GM21717 (cell line): ENCODE results near the gene PCGF2.
"Not testable (repeated sequence)": the region's sequence is repeated elsewhere in the genome, so short reads cannot be mapped to it uniquely, and the experiment has no call there.

Source experiments
- ATAC-seq: cut with Tn5 transposase; IDR thresholded peaks from one replicate; pipeline ENCODE4 v1.9.1; 2021; ENCODE audit warnings: mild to moderate bottlenecking, moderate library complexity; ENCODE audit not compliant: unreplicated experiment

PCGF2 gene

GRCh38 chr17:38738007-38738662 lies 10.0 kb downstream of the PCGF2 start:
- no peak for ATAC-seq

- ATAC-seq = no peak
Measured at GRCh38 chr17:38735161-38735997, 12.8 kb downstream of the PCGF2 start.

DNA sequence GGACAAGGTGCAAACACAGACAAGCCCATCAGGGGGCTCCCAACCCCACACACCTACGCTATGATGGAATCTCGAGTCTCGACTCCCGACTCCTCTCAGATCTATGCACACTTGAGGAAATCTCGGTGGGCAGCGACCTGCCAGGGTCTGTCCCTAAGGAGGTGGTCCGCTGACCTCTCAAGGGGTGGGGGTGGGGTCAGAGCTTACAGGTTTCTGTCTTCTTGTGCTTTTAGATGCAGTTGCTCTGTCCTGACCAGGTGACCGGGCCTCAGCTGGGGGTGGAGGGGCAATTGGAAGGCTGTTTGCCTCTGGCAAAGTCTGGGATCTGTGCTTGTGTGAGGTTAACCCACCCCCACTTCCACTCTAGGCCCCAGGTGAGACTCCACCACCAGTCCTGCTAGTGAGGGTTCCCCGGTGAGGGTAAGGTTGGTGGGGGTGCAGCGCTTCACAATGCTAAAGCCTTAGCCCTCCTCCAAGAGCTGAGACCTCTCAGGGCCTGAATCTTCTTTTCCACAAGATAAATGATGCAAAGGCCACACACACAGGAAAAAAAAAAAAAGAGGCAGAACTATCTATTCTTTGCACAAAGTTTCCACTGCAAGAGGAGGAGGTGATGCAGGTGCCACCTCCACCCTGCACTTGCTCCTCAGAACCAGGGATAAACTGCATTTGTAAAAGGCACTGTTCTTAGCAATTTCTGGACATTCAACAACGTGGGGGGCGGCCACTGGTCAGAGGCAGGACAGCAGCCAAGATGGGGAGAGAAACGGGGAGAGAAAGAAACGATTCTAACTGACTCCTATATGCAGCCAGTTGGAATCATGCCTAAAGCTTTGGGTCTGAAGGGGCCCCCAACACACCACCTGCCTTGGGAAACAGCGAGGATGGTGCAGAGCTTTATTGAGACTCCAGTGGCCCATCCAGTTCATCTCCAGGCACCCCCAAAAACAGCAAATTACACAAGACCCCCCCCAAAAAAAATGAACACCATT lies 13.9 kb downstream of the PCGF2 start:
- ATAC-seq = no peak

DNA sequence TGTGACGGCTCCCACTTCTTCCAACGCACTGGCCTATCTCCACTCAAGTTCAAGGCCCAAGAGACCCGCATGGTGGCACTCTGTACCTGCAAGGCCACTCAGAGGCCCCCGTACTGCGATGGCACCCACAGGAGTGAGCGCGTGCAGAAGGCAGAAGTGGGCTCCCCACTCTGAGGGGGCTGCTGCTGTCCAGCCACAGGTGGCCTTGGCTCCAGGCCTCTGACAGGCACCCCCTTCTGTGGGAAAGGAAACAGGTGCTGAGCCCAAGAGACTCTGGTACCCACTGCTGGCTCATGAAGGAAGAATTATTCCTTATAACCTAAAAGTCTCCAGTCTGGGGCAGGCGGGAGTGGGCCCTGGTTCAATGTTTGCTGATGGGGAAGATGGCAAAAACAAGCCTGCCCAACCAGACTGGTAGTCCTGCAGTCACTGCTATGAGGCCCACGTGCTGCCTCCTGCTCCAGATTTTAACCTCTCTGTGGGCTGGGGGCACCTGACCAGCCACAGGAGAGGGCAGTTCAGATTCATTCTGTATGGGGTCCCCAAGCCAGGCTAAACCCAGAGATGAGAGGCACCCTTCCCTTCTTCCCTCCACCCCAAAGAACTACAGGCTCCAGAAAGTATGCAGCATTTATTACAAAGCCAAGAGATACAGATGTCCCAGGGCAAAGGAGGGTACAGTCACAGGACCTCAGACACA lies 14.7 kb downstream of the PCGF2 start:
- no peak for ATAC-seq

DNA sequence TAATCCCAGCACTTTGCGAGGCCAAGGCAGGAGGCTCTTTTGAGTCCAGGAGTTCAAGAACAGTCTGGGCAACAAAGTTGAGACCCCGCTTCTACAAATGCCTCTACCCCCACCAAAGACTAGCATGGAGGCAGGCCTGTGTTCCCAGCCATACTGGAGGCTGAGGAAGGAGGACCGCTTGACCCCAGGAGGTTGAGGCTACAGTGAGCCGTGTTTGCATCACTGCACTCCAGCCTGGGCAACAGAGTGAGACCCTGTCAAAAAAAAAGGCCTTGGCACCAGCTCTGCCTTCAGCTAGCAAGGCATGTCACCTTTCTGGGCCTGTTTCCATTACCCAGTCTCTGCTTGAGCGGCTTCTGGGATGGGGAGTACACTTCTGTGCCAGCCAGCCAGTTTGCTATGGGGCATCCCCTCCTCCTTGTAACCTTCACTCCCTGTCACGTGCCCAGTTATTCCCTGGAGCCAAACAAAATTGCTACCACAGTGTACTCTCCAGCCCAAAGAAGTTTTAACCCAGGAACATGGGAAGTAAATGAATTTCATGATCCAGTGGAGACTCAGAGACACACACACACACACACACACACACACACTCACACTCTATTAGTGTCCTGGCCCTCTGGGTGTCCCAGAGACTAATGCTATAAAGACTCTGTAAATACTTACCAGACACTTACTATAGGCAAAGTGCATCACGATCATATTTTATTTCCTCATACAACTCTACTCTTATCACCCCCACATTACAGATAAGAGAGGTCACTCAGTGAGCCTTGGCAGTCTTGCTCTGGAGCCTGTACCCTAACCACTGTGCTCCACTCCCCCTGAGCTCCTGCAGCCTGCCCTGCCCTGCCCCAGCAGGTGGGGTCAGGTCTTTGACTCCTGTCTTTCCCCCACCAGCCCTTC lies 15.5 kb downstream of the PCGF2 start:
- no peak for ATAC-seq

DNA sequence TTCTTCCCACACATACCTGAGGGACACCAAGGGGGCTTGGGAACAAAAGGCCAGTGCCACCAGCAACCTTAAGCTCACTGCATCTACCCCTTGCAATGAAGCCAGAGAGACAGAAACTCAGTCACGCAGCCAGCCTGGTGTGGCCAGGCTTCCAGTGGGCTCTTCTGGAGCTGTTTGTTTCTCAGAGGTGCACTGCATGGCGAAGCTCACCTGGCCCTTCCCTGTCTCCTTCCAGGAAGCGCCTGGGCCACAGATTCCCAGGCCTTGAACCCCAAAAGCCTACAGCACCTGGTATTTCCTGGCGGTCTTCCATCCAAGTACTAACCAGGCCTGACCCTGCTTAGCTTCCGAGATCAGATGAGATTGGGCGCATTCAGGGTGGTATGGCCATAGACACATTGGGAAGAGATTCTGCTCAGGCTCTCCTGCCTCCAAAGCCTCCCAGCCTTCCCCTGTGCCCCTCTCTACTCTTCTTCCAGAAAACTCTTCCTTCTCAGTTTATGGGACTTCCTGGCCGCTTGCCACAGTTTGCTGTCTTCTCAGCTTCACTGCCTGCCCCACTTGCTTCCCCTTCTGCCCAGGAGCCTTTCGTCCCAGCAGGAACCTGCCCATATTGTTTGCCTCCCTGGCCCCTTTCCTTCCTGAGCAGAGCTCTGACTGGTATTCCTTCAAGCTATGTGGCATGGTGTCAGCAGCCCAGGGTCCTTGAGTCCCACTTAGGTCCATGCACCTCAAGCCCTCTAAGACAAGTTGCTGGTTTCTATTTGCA lies 16.4 kb downstream of the PCGF2 start:
- no peak for ATAC-seq

DNA sequence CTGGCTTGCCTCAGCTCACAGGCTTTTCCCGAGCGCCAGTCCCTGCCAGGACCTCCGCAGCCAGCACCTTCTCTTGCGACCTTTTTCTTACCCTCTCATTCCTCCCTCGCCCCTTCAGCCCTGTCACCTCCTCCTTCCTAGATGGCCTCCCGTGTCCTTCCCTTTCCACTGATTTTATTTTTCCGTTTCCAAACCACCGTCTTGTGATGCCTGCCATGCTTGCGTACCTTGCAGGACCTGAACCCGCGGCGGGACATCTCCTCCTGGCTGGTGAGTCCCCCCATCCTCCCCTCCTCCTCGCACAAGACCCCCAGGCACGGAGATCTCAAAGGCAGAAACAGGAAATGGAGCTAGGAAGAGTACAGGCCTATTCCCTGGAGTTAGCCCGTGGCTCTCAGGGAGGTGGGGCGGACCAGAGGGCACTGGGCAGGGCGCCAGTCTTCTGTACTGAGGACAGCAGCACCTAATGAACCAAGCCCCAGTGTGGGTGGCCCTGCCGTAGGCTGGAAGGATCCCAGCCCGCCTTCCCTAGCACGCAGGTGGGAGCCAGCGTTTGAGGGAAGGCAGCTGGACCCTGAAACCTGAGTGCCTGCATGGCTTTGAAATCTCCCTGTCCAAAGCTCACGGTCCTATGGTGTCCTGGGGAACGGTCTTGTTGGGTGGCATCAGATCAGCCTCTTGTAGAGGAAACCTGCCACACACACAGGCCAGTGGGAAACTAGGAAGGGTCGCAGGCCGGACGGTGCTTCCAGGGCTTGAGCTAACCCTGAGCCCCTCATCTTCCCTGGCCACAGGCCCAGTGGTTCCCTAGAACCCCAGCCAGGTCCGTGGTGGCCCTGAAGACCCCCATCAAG lies 17.4 kb downstream of the PCGF2 start:
- ATAC-seq = no peak

DNA sequence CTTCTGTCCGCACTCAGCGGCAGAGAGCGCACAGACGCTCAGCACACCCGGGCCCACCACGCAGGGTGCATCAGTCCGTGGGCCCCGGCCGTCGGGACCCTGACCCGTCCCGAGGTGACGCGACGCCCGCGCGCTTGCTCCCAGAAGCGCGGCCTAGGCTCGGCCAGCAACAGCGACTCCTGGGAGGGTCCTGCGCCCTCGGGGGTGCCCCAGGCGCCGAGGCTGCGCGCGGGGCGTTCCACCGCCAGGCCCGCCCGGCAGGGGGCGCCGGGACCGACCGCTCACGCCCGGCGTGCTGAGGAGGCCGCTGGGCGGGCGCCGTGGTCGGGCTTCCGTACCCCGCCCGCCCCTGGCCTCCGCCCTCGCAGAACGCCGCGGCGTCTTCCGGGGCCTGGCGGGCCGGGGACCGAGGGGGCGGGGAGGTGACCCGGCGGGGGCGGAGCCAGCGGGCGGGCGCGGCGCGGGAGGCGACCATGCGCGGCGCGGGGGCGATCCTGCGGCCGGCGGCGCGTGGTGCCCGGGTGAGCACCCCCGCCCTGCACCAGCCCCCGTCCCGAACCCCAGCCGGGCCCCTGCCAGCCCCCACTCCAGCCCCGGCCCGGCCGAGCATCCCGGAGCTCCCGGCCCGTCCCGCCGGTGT lies 18.1 kb downstream of the PCGF2 start, which contains the start of gene CISD3:
Gene CISD3 (plus strand): TSS at position 456 of the 640 bp plus-strand sequence. CDS start 18 bp downstream, at position 474.
- peak; percentile 54 for ATAC-seq

GRCh38 chr17:38729368-38729885 lies 18.7 kb downstream of the PCGF2 start:
- no peak for ATAC-seq

GRCh38 chr17:38728290-38728831 lies 19.8 kb downstream of the PCGF2 start:
- ATAC-seq = no peak

- ATAC-seq = no peak
Measured at GRCh38 chr17:38727736-38728135, 20.4 kb downstream of the PCGF2 start.

GRCh38 chr17:38726145-38726544 lies 22.0 kb downstream of the PCGF2 start:
- ATAC-seq = not testable (repeated sequence)

- no peak for ATAC-seq
Measured at GRCh38 chr17:38725066-38725465, 23.1 kb downstream of the PCGF2 start.

DNA sequence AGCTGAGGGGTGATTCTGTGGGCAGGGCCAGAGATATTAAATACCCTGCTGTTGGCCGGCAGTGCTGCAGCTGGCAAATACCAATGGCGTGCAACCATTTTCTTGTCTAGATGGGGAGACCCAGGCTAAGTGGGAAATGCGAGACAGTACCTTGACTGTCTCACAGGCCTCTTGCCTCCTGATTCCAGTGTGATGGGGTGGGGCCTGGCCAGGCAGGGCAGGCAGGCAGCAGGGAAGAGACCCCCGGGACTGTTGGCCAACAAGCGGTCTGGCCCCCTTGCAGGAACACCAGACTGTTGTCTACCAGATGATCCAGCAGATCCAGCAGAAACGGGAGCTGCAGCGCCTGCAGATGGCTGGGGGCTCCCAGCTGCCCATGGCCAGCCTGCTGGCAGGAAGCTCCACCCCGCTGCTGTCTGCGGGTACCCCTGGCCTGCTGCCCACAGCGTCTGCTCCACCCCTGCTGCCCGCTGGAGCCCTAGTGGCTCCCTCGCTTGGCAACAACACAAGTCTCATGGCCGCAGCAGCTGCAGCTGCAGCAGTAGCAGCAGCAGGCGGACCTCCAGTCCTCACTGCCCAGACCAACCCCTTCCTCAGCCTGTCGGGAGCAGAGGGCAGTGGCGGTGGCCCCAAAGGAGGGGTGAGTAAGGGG lies 23.7 kb downstream of the PCGF2 start:
- no peak for ATAC-seq

DNA sequence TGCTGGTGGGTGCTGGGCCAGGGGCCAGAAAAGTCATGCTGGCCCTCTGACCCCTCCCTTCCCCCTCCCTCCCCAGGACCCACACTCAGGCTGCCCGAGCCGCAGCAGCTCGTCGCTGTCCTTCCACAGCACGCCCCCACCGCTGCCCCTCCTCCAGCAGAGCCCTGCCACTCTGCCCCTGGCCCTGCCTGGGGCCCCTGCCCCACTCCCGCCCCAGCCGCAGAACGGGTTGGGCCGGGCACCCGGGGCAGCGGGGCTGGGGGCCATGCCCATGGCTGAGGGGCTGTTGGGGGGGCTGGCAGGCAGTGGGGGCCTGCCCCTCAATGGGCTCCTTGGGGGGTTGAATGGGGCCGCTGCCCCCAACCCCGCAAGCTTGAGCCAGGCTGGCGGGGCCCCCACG lies 26.3 kb downstream of the PCGF2 start:
- ATAC-seq = no peak

- no peak for ATAC-seq
Measured at GRCh38 chr17:38720941-38721340, 27.2 kb downstream of the PCGF2 start.
